ENCODE measurements around the gene TCTN1. TPM values are rescaled to one million over a fixed set of nuclear protein-coding genes. Genes with fewer than 3 reads are reported as not detected.

The TCTN1 gene
- total and polyA plus RNA-seq, 2 of the 8 experiments (the other 6 are each of a cell fraction or from before 2014, with no cell fraction given) = 14.7 to 16.4 TPM

GRCh38 chr12:110668480-110669192, 54.7 kb downstream of the TCTN1 start (continued):
- TF ChIP-seq RXRA (IDR thresholded peaks at IDR 0.05; ENCODE audit: insufficient read depth, low read depth, low read length) (no peak), BACH1 (IDR thresholded peaks at IDR 0.05; ENCODE audit: low read length) (no peak), EZH2 (IDR thresholded peaks at IDR 0.05; ENCODE audit: low read depth, low read length, severe bottlenecking) (no peak), RNF2 (IDR thresholded peaks at IDR 0.05; ENCODE audit: borderline replicate concordance, low read depth, low read length, missing control alignments, poor library complexity, severe bottlenecking) (no peak), CHD1 (IDR thresholded peaks at IDR 0.05; ENCODE audit: low read depth, low read length) (no peak), CBX5 (IDR thresholded peaks at IDR 0.05; ENCODE audit: low read depth, low read length) (no peak), RFX5 (IDR thresholded peaks at IDR 0.05; ENCODE audit: borderline replicate concordance, low read depth, low read length) (no peak)

All from H1 (cell line).